HG02763 (cell line): ENCODE results near the gene REN.

Experiments used
- ATAC-seq: cut with Tn5 transposase; IDR thresholded peaks from one replicate; pipeline ENCODE4 v1.9.1; 2021; ENCODE audit warnings: mild to moderate bottlenecking, moderate library complexity; ENCODE audit not compliant: unreplicated experiment

REN gene

GRCh38 chr1:204166219-204166618 is at the start of gene REN:
REN (minus strand) TSS chr1:204166337; CDS start chr1:204166293, 44 bp downstream.
- ATAC-seq, result no peak

DNA sequence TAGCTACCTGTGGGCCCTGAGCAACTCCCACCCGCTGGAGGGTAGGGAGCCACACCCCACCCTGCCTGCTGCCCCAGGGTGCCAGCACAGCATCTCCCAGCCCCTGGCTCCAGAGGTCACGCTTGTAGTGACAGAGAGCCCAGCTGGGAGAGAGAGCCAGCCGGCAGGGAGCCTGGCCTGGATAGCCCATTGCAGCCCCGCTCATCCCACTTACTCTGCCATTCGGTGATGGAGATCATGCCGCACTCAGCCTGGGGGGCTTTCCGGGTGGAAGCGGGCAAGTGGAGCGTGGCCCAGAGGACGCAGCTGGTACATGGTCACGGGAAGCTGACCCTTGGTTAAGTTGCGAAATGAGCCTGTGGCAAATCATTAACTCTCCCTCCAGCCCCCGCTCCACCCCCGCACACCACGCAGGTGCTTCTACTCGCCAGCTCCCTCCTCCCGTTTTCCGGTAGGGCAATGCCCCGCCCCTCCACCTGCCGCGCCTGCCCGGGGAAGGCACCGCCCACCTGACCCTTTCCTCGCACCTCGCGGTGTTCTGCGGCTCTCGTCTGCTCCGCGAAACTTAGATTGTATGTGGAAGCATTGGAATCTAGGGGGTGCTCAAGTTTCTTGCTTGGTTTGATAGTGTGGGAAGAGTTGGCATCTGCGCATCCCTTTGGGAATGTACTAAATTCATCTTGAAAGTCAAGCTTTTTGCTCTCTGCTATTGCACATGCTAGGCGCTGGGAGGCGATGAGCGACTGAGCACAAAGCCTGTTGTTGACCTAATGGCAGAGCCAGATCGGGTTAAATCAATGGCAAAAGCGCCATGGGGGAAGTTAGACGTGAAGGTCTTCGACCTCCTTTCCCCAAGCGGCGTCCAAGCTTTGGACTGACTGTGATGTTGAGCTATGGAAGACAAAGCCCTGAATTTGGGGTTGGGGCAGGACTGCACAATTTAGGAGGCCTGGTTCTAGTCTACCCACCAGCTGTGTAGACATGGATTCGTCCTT is 47.8 kb upstream of the REN start, which contains the start of gene GOLT1A:
Gene GOLT1A (minus strand): TSS at position 321 of the 995 bp plus-strand sequence. CDS start 82 bp downstream, at position 239.
- ATAC-seq, result peak; percentile 61

- no peak for ATAC-seq
Observed at GRCh38 chr1:204212715-204213114, 46.6 kb upstream of the REN start.

- ATAC-seq, result no peak
Observed at GRCh38 chr1:204211046-204211445, 44.9 kb upstream of the REN start.

DNA sequence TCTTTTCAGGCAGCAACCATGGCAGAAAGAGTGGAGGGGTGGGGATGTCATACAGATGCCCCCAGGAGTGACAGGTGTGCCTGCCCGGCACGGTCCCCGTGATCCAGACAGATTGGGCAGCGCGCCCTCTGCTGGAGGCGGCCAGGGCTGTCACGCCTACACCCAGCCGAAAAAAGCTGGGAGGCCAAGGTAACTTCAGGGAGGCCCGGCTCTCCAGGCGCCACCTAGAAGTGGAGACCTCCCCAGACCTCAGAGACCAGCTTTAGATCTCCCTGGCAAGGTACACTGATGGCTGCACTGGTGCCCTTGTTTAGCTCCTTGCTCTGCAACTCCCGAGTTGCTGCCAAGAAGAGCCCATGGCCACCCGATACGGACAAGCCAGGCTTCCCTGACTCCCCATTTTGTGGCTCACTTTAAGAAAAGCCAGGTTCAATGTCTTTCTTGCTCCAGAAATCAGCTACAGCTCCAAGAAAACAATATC is 41.0 kb upstream of the REN start:
- no peak for ATAC-seq

DNA sequence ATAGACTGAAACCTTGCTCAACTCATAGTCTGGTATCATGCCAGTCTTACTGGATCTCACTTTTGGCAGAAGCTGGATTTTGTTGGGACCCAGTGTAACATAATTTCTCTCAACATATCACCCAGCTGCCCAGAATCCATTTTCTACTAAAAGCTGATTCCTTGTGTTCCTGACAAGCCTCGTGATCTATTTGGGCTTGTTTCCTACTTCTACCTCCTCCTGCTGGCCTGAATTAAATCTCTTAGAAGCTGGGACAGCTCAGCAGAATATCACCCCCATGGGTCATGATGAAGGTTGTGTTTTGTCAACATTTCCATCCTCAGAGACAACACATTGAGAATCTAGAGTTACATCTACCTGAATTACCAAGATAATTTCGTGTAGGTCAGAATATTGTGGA is 40.0 kb upstream of the REN start:
- no peak for ATAC-seq

- no peak for ATAC-seq
Observed at GRCh38 chr1:204205486-204205885, 39.3 kb upstream of the REN start.

DNA sequence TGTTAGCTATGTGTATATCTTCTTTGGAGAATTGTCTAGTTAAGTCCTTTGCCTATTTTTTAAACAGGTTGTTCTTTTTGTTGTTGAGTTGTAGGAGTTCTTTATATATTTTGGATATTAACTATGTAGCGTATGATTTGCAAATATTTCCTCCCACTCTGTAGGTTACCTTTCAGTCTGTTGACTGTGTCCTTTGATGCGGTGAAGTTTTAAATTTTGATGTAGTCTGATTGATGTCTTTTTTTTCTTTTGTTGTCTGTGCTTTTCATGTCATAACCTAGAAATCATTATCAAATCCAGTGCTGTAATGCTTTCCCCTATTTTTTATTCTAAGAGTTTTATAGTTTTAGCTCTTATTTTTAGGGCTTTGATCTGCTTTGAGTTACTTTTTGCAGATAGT is 38.8 kb upstream of the REN start:
- no peak for ATAC-seq

DNA sequence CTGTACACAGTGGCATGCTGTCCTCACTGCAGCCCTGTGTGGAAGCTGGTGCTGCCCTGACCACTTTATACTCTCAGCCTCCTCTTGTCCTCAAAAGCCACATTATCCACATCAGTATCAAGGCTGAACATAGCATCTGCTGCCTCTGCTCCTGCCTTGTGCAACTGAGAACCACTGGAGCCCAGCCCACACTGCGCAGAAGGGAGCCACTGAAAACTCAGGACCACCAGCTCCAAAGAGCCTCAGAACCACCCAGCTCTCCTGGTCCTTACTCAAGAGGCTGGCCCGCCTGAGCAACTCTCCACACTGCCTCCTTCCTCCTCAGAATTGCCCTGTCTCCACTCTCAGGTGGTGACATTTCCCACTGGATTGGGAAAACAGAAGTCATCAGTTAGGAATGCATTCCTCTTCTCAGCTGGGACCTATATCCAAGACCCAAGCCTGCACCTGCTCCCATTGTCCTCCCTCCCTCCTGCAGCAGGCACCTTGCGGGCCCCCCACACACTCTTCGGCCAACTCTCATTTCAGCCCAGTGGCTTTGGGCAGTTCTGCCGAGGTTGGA is 37.1 kb upstream of the REN start:
- ATAC-seq, result no peak

GRCh38 chr1:204202481-204202880 is 36.3 kb upstream of the REN start:
- no peak for ATAC-seq

DNA sequence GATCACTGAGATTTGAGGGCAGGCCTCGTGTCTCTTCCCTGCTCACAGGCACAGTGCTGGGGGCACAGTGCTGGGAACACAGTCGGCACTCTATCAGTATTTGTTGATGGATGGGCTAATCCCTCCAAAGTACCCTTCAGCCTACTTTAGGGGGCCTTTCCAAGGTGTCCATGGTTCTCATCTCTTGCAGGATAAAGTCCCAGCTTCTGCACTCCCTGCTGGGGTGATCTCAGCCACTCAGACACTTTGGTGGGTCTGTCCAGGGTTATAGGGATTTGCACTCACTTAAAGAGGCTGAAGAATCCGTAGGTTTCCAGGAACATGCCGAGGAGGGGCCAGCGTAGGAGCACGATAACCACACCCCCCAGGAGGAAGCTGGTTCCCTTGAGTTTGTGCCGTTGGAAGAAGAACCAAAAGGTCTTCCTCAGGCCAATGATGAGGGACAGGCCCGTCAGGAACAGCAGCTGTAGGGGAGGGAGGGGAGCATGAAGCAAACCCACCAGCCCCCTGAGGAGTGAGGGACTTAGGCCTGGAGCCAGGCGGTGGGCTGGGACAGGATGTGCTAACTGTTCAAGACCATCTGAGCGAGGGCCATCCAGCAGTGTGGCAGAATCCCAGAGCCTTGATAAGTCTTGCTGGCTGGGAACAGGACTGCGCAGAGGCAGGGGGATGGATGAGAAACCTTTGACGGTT is 35.4 kb upstream of the REN start:
- no peak for ATAC-seq

DNA sequence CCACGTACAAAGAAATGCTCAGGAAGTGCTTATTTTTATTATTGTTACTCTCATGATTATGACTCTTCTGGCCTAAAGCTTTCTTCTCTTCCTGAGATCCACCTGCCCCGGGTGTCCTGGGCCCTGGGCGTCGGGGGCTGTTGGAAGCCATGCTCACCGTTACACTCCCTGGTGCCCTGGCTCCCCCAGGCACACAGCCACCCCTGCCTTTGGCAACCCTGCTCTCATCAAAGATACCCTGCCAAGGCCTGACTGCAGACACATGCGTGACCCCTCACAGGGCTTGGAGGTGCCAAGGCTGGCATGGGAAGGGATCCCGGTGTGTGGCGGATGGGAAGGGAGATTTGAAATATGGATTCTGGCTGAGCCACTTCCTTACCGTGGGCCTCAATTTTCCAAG is 33.4 kb upstream of the REN start:
- no peak for ATAC-seq

DNA sequence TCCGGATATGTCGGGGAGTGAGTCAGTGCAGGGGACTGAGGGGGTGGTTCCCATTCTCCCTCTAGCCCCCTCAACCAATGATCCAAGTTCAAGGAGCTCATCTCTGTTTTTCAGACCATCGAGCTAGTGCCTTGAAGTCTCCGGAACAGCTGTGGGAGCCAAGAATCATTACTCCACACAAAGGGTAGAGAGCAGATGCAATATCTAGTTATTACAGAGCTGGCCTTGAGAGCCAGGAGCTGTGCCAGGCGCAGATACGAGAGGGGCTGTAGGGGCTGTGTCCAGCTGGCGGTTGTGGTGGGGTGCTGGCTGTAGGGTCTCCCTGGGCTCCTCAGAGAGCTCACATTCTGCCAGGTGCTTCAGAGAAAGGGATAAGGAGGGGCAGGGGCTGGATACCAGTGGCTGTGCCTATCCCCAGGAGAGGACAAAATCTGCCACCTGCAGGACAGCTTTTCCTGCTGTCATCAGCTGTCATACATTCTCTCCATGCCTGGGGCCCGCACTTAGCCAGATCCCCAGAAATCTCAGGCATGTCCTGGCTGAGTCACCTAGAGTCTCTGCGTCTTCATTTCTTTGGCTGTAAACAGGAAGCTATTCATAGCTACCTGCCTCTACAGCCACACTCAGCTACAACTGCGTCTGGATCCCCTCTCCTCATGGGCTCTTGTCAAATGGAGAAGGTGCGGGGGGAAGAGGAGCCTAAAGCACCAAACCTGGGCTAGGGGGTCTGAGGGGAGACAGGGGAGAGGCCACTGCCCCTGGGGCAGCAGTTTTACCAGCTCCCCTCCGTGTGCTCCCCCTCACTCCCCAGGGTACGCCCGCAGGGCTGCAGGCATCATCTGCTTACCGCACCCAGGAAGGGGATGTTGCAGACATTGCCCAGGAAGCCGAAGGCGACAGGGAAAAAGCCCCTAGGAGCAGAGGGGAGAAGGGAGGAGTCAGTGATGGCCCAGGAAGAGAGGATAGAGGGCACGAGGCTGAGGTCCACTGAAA is 32.5 kb upstream of the REN start:
- no peak for ATAC-seq

GRCh38 chr1:204197068-204197467 is 30.9 kb upstream of the REN start:
- no peak for ATAC-seq

GRCh38 chr1:204196068-204196795 is 30.1 kb upstream of the REN start, which contains the start of gene KISS1:
KISS1 (minus strand) TSS chr1:204196491; CDS start chr1:204192876, 3,615 bp downstream.
- no peak for ATAC-seq

DNA sequence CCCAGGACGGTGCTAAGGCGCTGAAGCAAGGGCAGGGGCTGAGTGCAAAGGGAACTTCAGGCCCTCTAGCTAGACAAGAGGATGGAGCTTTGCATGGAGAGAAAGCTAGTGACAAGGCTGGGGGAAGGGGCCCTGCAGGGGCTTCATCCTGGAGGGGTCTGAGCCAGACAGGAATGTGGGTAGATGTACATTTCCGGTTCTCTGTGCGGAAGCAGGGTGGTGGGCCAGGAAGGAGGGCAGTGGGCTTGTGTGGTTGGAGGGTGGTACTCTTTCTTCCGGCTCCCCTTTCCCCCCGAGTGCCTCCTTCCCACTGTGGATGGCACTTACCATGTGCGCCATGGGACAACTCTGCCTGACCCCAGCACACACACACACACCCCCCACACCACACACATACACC is 28.6 kb upstream of the REN start:
- ATAC-seq, result no peak

DNA sequence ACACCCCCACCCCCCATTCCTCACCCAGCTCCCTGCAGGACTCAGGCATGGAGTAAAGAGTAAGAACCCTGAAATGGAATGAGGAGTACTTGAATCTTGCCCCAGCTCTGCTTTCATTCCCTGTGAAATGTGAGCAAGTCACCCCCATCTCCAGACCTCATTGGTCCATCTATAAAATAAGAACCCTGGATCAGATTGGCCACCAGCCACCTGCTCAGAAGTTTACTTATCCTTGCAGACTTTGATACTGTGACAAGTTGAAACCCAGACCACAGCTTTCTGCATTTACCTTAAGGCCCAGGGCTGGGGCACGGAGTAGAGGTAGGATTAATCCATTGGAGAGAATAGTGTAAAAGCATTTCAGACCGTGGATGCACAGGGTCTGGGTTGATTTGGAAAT is 27.9 kb upstream of the REN start:
- ATAC-seq, result no peak

DNA sequence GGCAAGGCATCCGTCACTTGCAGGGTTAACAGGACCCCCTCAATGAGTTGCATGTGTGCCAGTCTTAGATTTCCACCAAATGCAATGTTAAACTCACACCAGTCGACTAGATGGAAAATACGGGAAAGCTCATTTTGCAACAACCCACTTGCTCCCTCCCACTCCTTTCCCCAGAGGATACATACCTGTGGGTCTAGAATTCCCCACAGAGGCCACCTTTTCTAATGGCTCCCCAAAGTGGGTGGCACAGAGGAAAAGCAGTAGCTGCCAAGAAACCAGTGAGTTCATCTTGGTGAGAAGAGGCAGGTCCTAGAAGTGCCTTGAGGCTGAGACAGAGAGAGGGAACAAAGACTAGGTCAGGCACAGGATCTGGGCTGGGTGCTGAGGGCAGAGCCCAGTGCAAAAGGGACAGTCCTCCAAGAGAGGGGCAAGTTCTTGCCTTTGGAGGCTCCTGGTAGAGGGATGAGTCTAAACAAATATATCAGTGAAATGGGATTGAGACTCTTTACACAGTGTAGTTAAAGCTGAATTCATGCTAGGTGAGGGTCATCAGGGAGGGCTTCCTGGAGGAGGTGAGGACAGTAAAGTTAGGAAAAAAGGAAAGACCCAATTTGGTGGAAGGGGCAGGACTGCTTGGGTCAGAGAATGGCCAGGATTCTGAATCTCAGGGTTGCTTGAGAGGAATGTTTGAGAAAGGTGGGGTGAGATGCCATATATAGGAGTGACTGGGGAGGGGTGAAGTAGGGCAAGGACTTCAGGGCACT is 26.6 kb upstream of the REN start:
- ATAC-seq, result no peak

GRCh38 chr1:204192046-204192445 is 25.9 kb upstream of the REN start:
- no peak for ATAC-seq
